ENCODE data around the gene SEMA4D.

- no peak for TF ChIP-seq CTCF (IDR thresholded peaks at IDR 0.05)
- TF ChIP-seq POLR2A (IDR thresholded peaks at IDR 0.05), result no peak
Measured at GRCh38 chr9:89494199-89494598, 3.7 kb downstream of the SEMA4D start.
